WTC11 (cell line): ENCODE data around the gene CCL13.

Experiments
- ATF2 ChIP-seq: sonication (generic); formaldehyde crosslinking; IDR thresholded peaks from 2 replicates; pipeline ENCODE4 v1.8.1; 2022; ENCODE audit warnings: low read depth, missing genetic modification reagents, borderline replicate concordance
- ESRRA ChIP-seq: sonication (generic); formaldehyde crosslinking; IDR thresholded peaks from 2 replicates; pipeline ENCODE4 v1.8.1; 2022; ENCODE audit warnings: mild to moderate bottlenecking, missing genetic modification reagents, borderline replicate concordance
- FOXK1 ChIP-seq: sonication (generic); formaldehyde crosslinking; IDR thresholded peaks from 2 replicates; pipeline ENCODE4 v1.8.0; 2022; ENCODE audit warnings: mild to moderate bottlenecking, moderate library complexity, missing genetic modification reagents
- GRHL2 ChIP-seq: fragments of 250-450 bp; sonication (Bioruptor Pico); IDR thresholded peaks from 2 replicates; pipeline ENCODE4 v1.8.0; 2022; ENCODE audit warnings: mild to moderate bottlenecking, moderate library complexity; ENCODE audit not compliant: insufficient replicate concordance, severe bottlenecking
- RELA ChIP-seq: sonication (generic); formaldehyde crosslinking; IDR thresholded peaks from 2 replicates; pipeline ENCODE4 v1.8.1; 2022; ENCODE audit warnings: missing genetic modification reagents, mild to moderate bottlenecking, borderline replicate concordance
- TP53 ChIP-seq: sonication (generic); formaldehyde crosslinking; IDR thresholded peaks from 2 replicates; pipeline ENCODE4 v1.8.1; 2023; ENCODE audit warnings: mild to moderate bottlenecking, missing genetic modification reagents
- ZNF219 ChIP-seq: sonication (generic); formaldehyde crosslinking; IDR thresholded peaks from 2 replicates; pipeline ENCODE4 v1.8.0; 2023; ENCODE audit warnings: missing genetic modification reagents, mild to moderate bottlenecking, borderline replicate concordance
- ZNF263 ChIP-seq: sonication (generic); formaldehyde crosslinking; IDR thresholded peaks from 2 replicates; pipeline ENCODE4 v1.8.1; 2022; ENCODE audit warnings: low read depth, mild to moderate bottlenecking, moderate library complexity, missing genetic modification reagents
- TF ChIP-seq, protein P1 (sequence below): fragments of 200-600 bp; IDR thresholded peaks from 2 replicates; pipeline ENCODE4 v1.8.0; 2022; ENCODE audit warnings: antibody characterized with exemption
- TF ChIP-seq, protein P2 (sequence below): sonication (generic); formaldehyde crosslinking; IDR thresholded peaks from 2 replicates; pipeline ENCODE4 v1.8.0; 2022; ENCODE audit warnings: mild to moderate bottlenecking, missing genetic modification reagents
- TF ChIP-seq, protein P3 (sequence below): fragments of 250-450 bp; sonication (Bioruptor Pico); conservative IDR thresholded peaks from 2 replicates; pipeline ENCODE4 v1.9.0; 2021; ENCODE audit warnings: mild to moderate bottlenecking
- TF ChIP-seq, protein P4 (sequence below): sonication (generic); formaldehyde crosslinking; IDR thresholded peaks from 2 replicates; pipeline ENCODE4 v1.8.1; 2023; ENCODE audit warnings: mild to moderate bottlenecking, missing genetic modification reagents, moderate library complexity

GRCh38 chr17:34382621-34383124 is 26.4 kb downstream of the CCL13 start:
- TF ChIP-seq, protein P1, sequence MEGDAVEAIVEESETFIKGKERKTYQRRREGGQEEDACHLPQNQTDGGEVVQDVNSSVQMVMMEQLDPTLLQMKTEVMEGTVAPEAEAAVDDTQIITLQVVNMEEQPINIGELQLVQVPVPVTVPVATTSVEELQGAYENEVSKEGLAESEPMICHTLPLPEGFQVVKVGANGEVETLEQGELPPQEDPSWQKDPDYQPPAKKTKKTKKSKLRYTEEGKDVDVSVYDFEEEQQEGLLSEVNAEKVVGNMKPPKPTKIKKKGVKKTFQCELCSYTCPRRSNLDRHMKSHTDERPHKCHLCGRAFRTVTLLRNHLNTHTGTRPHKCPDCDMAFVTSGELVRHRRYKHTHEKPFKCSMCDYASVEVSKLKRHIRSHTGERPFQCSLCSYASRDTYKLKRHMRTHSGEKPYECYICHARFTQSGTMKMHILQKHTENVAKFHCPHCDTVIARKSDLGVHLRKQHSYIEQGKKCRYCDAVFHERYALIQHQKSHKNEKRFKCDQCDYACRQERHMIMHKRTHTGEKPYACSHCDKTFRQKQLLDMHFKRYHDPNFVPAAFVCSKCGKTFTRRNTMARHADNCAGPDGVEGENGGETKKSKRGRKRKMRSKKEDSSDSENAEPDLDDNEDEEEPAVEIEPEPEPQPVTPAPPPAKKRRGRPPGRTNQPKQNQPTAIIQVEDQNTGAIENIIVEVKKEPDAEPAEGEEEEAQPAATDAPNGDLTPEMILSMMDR = no peak
- no peak for TF ChIP-seq FOXK1
- no peak for TF ChIP-seq GRHL2 (CRISPR knock-in tag)
- TF ChIP-seq, protein P2, sequence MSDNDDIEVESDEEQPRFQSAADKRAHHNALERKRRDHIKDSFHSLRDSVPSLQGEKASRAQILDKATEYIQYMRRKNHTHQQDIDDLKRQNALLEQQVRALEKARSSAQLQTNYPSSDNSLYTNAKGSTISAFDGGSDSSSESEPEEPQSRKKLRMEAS = no peak
- TF ChIP-seq RELA (CRISPR knock-in tag) = no peak
- TF ChIP-seq ESRRA = no peak
- TF ChIP-seq, protein P3, sequence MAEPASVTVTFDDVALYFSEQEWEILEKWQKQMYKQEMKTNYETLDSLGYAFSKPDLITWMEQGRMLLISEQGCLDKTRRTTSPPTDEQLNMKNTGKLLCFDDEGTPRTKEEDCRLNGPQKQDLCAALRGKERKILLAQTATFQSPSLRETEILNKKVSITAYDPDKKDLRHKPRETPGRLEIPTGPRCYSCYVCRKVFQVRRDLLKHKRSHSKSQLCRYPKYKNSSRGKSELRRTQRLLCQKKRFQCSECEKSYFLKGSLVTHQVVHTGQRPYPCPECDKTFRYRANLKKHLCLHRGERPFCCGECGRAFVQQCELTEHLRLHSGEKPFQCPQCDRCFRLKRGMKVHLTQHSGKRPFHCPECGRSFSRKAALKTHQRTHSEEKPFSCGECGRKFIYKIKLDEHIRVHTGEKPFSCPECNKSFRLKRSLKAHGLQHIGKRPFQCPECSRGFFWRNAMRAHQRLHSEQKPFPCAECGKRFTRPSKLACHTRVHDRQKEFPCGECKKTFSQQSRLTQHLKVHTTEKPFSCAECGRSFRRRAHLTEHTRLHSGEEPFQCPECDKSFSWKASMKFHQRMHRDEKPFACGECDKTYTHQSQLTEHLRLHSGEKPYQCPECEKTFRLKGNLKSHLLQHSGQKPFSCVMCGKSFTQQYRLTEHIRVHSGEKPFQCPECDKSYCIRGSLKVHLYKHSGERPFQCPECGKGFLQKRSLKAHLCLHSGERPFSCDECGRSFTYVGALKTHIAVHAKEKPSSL (CRISPR knock-in tag) = no peak
- TF ChIP-seq TP53 (CRISPR knock-in tag) = no peak
- no peak for TF ChIP-seq ATF2 (CRISPR knock-in tag)
- TF ChIP-seq ZNF263 (CRISPR knock-in tag) = no peak
- TF ChIP-seq, protein P4, sequence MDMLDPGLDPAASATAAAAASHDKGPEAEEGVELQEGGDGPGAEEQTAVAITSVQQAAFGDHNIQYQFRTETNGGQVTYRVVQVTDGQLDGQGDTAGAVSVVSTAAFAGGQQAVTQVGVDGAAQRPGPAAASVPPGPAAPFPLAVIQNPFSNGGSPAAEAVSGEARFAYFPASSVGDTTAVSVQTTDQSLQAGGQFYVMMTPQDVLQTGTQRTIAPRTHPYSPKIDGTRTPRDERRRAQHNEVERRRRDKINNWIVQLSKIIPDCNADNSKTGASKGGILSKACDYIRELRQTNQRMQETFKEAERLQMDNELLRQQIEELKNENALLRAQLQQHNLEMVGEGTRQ (CRISPR knock-in tag) = no peak
- no peak for TF ChIP-seq ZNF219 (CRISPR knock-in tag)
